ENCODE results near the gene LMNB1. TPM values are rescaled to one million over a fixed set of nuclear protein-coding genes. Genes with fewer than 3 reads are reported as not detected.

The LMNB1 gene
- total and polyA plus RNA-seq, 2 experiments from 2014 or later, result 20.1 to 269 TPM

DNA sequence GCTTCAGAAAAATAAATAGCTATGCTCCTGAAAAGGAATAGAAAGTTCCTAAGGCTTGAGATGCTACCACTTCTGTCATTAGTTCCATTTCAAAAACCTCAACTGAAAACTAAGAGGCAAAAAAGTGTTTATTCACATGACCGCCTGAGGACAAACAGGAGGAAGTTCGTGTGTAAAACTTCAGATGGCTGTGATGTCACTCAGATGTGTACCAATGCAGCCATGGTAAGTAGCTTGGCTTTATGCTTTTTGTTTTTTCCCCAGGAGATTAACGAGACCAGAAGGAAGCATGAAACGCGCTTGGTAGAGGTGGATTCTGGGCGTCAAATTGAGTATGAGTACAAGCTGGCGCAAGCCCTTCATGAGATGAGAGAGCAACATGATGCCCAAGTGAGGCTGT is 33.0 kb downstream of the LMNB1 start (continued):
- TF ChIP-seq, protein P1, sequence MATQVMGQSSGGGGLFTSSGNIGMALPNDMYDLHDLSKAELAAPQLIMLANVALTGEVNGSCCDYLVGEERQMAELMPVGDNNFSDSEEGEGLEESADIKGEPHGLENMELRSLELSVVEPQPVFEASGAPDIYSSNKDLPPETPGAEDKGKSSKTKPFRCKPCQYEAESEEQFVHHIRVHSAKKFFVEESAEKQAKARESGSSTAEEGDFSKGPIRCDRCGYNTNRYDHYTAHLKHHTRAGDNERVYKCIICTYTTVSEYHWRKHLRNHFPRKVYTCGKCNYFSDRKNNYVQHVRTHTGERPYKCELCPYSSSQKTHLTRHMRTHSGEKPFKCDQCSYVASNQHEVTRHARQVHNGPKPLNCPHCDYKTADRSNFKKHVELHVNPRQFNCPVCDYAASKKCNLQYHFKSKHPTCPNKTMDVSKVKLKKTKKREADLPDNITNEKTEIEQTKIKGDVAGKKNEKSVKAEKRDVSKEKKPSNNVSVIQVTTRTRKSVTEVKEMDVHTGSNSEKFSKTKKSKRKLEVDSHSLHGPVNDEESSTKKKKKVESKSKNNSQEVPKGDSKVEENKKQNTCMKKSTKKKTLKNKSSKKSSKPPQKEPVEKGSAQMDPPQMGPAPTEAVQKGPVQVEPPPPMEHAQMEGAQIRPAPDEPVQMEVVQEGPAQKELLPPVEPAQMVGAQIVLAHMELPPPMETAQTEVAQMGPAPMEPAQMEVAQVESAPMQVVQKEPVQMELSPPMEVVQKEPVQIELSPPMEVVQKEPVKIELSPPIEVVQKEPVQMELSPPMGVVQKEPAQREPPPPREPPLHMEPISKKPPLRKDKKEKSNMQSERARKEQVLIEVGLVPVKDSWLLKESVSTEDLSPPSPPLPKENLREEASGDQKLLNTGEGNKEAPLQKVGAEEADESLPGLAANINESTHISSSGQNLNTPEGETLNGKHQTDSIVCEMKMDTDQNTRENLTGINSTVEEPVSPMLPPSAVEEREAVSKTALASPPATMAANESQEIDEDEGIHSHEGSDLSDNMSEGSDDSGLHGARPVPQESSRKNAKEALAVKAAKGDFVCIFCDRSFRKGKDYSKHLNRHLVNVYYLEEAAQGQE (IDR thresholded peaks at IDR 0.05; ENCODE audit: unreplicated experiment), result no peak
- no peak for TF ChIP-seq ZNF331 (CRISPR knock-in tag; IDR thresholded peaks at IDR 0.05; ENCODE audit: low read depth)
- TF ChIP-seq NANOG (IDR thresholded peaks at IDR 0.05; ENCODE audit: borderline replicate concordance), result no peak
- TF ChIP-seq, protein P2, sequence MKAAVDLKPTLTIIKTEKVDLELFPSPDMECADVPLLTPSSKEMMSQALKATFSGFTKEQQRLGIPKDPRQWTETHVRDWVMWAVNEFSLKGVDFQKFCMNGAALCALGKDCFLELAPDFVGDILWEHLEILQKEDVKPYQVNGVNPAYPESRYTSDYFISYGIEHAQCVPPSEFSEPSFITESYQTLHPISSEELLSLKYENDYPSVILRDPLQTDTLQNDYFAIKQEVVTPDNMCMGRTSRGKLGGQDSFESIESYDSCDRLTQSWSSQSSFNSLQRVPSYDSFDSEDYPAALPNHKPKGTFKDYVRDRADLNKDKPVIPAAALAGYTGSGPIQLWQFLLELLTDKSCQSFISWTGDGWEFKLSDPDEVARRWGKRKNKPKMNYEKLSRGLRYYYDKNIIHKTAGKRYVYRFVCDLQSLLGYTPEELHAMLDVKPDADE (IDR thresholded peaks at IDR 0.05), result no peak
- no peak for TF ChIP-seq POLR2AphosphoS5 (IDR thresholded peaks at IDR 0.05; ENCODE audit: low read depth)
- no peak for TF ChIP-seq JUNB (IDR thresholded peaks at IDR 0.05; ENCODE audit: unreplicated experiment)
- TF ChIP-seq, protein P3, sequence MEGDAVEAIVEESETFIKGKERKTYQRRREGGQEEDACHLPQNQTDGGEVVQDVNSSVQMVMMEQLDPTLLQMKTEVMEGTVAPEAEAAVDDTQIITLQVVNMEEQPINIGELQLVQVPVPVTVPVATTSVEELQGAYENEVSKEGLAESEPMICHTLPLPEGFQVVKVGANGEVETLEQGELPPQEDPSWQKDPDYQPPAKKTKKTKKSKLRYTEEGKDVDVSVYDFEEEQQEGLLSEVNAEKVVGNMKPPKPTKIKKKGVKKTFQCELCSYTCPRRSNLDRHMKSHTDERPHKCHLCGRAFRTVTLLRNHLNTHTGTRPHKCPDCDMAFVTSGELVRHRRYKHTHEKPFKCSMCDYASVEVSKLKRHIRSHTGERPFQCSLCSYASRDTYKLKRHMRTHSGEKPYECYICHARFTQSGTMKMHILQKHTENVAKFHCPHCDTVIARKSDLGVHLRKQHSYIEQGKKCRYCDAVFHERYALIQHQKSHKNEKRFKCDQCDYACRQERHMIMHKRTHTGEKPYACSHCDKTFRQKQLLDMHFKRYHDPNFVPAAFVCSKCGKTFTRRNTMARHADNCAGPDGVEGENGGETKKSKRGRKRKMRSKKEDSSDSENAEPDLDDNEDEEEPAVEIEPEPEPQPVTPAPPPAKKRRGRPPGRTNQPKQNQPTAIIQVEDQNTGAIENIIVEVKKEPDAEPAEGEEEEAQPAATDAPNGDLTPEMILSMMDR (conservative IDR thresholded peaks at IDR 0.05; ENCODE audit: low read depth in 2 of 2), result no peak

DNA sequence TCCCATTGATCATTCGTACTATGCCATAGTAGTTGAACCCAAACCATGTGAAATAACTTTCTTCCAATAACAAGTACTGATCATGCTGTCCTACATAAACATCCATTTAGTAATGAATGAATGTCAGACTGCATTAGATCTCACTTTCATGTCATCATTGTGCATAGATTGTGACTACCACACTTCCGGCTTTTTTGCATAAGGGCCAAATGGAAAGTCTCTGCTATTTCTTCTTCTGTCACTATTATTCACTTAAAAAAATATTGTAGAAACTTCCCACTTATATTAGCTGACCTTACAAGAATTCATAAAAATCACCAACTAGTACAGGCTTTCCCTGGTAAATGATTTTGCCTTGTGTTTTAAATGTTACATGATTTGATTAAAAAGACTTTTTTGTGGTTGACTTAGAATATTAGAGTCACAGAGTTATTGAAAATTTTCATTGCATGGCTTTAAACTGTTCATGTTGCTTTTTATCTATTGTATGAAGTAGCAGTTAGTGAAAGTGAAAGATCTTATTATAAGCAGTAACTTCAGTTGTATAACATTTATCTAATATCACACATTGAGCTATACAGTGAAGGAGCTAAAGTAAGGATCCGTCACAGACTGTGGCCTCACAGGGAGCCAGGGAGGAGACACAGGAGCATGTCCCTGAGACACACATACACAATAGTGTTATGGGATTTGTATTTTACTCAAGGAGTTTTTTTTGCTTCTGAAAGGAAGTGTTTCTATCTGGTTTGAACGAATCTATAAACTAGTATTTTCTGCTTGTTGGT is 33.9 kb downstream of the LMNB1 start:
- Histone ChIP-seq H3K79me2 (replicated peaks; ENCODE audit: insufficient read depth) (peaks cover 48% of the 10 kb centered on the region), H2AFZ (no peak overlapping the region), H3K4me3 (no peak overlapping the region), H4K20me1 (replicated peaks; ENCODE audit: insufficient read depth) (peaks cover 6% of the 10 kb centered on the region; the same call in 1 of the 2 replicates), H3K4me1 (ENCODE audit: insufficient read depth) (no peaks in the 10 kb centered on the region), H3K9me2 (ENCODE audit: insufficient read depth) (no peaks in the 10 kb centered on the region), H3K27me3 (ENCODE audit: insufficient read depth) (no peaks in the 10 kb centered on the region), H3K27ac (ENCODE audit: low read depth) (no peak overlapping the region), H3K36me3 (ENCODE audit: insufficient read depth) (peaks cover 57% of the 10 kb centered on the region), H3K4me2 (no peak overlapping the region), H3F3A (replicated peaks; ENCODE audit: low read depth) (no peaks in the 10 kb centered on the region; the same call in 1 of the 2 replicates)
- DNase-seq (ENCODE audit: low spot score), result no peak
- H3K27me3 Mint-ChIP-seq (ENCODE audit: insufficient read depth, low read depth, poor library complexity), result peaks cover 4% of the 10 kb centered on the region
- no peak overlapping the region for H3K27ac Mint-ChIP-seq
- no peaks in the 10 kb centered on the region for H3K9me3 Mint-ChIP-seq
- no peak for ATAC-seq
- H3K4me1 Mint-ChIP-seq, result no peaks in the 10 kb centered on the region
- H3K4me3 Mint-ChIP-seq, result no peak overlapping the region
- H3K36me3 Mint-ChIP-seq (ENCODE audit: low read depth), result peaks cover 88% of the 10 kb centered on the region
- TF ChIP-seq POLR2AphosphoS5 (IDR thresholded peaks at IDR 0.05; ENCODE audit: low read depth) (no peak), STAT1 (IDR thresholded peaks at IDR 0.05; ENCODE audit: unreplicated experiment) (no peak), JUNB (IDR thresholded peaks at IDR 0.05; ENCODE audit: unreplicated experiment) (no peak), ZNF331 (CRISPR knock-in tag; IDR thresholded peaks at IDR 0.05; ENCODE audit: low read depth) (no peak)
- TF ChIP-seq, protein P2 (IDR thresholded peaks at IDR 0.05), result no peak
- TF ChIP-seq, protein P4, sequence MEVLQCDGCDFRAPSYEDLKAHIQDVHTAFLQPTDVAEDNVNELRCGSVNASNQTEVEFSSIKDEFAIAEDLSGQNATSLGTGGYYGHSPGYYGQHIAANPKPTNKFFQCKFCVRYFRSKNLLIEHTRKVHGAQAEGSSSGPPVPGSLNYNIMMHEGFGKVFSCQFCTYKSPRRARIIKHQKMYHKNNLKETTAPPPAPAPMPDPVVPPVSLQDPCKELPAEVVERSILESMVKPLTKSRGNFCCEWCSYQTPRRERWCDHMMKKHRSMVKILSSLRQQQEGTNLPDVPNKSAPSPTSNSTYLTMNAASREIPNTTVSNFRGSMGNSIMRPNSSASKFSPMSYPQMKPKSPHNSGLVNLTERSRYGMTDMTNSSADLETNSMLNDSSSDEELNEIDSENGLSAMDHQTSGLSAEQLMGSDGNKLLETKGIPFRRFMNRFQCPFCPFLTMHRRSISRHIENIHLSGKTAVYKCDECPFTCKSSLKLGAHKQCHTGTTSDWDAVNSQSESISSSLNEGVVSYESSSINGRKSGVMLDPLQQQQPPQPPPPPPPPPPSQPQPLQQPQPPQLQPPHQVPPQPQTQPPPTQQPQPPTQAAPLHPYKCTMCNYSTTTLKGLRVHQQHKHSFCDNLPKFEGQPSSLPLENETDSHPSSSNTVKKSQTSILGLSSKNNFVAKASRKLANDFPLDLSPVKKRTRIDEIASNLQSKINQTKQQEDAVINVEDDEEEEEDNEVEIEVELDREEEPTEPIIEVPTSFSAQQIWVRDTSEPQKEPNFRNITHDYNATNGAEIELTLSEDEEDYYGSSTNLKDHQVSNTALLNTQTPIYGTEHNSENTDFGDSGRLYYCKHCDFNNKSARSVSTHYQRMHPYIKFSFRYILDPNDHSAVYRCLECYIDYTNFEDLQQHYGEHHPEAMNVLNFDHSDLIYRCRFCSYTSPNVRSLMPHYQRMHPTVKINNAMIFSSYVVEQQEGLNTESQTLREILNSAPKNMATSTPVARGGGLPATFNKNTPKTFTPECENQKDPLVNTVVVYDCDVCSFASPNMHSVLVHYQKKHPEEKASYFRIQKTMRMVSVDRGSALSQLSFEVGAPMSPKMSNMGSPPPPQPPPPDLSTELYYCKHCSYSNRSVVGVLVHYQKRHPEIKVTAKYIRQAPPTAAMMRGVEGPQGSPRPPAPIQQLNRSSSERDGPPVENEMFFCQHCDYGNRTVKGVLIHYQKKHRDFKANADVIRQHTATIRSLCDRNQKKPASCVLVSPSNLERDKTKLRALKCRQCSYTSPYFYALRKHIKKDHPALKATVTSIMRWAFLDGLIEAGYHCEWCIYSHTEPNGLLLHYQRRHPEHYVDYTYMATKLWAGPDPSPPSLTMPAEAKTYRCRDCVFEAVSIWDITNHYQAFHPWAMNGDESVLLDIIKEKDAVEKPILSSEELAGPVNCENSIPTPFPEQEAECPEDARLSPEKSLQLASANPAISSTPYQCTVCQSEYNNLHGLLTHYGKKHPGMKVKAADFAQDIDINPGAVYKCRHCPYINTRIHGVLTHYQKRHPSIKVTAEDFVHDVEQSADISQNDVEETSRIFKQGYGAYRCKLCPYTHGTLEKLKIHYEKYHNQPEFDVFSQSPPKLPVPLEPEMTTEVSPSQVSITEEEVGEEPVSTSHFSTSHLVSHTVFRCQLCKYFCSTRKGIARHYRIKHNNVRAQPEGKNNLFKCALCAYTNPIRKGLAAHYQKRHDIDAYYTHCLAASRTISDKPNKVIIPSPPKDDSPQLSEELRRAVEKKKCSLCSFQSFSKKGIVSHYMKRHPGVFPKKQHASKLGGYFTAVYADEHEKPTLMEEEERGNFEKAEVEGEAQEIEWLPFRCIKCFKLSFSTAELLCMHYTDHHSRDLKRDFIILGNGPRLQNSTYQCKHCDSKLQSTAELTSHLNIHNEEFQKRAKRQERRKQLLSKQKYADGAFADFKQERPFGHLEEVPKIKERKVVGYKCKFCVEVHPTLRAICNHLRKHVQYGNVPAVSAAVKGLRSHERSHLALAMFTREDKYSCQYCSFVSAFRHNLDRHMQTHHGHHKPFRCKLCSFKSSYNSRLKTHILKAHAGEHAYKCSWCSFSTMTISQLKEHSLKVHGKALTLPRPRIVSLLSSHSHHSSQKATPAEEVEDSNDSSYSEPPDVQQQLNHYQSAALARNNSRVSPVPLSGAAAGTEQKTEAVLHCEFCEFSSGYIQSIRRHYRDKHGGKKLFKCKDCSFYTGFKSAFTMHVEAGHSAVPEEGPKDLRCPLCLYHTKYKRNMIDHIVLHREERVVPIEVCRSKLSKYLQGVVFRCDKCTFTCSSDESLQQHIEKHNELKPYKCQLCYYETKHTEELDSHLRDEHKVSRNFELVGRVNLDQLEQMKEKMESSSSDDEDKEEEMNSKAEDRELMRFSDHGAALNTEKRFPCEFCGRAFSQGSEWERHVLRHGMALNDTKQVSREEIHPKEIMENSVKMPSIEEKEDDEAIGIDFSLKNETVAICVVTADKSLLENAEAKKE (CRISPR knock-in tag; IDR thresholded peaks at IDR 0.05), result no peak

Measured in GM23338 (cell line).